ENCODE results near the gene RAPGEF3. TPM values are rescaled to one million over a fixed set of nuclear protein-coding genes. Genes with fewer than 3 reads are reported as not detected.

Gene RAPGEF3
- 0.04 and 1.0 TPM in 2 replicates for polyA plus RNA-seq

DNA sequence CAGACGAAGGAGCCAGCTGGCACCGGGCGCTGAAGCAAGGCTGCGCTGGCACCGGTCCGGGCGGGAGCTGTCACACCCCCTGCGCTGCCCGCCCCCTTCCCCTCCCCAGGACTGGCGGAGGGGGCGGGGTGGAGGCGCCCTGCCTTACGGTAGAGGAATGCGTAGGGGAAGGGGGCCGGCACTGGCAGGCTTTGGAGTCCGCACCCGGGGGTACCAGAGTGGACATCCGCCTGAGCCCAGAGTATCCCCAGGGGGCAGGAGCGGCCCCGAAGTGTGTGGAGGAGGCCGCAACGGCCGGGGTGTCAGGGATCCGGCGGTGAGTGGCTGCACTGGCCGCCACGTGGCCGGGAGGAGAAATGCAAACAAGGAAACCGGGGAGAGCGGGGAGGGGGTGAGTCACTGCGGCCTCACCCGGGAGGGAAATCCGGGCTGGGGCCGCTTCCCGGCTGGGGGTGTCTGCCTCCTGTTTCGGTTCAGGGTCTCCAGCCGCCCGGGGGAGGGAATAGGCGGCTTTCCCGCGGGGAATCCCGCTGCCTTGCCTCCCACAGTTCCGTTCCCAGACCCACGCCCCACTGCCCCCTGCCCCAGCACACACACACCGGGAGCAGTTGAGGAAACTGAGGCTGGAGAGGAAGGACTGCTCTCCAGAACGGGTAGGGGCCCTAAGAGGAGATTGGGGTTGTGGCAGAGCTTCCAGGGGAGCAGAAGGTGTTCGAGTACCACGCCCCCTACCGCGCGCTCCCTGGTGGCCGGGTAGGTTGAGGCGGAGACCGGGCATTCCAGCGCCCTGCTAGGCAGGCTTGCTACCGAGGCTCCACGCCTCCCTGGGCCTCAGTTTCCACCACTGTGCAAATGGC is at the start of gene RAPGEF3:
Gene RAPGEF3, minus strand, starts transcription at position 47 of the 857 bp plus-strand sequence. CDS start 324 bp downstream, outside the sequence.

GRCh38 chr12:47773062-47773857 is 14.6 kb upstream of the RAPGEF3 start, which contains the start of gene SLC48A1:
Gene SLC48A1 (plus strand): TSS chr12:47773238. CDS start chr12:47773305, 67 bp downstream.

GRCh38 chr12:47725091-47725772 is 33.4 kb downstream of the RAPGEF3 start, which contains the start of gene ENDOU:
Gene ENDOU (minus strand): TSS chr12:47725490. CDS start chr12:47725413, 77 bp downstream.

DNA sequence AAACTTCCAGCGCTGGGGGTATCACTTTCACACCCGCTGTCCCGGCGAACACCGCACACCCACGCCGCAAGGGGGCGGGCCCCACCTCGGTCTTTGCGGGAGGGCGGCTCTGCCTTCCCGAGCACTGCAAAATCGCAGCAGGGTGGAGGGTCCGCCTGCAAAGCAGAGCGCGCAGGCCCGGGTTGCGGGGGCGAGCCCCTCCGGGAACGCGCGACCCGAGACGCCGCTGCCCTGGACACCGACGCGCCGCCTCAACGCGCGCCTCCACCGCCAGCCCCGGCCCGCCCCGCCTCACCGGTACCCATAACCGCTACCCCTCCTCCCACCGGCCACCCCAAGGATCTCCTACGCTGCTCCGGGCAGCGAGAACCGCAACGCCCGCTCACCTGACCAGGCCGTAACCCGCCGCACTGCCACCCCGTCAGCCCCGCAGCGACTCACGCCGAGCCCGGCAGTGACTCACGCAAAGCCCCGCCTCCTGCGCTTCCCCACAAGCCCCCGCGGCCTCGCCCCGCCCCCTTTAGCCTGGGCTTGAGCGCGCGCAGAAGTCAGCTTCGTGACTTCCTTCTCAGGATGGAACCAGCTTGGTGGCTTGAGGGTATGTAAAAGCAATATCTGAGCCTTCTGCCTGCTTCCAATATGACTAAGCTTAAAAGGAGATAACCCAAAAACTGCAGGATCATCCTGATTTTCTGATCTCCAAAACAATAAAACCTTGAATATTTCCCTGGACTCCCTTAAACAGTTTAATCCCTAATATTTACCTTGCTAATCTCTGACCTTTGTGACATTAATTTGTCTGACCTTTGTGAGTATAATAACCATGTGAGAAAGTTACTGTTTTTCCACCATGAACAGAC is 52.9 kb downstream of the RAPGEF3 start, which contains the start of gene RPAP3:
Gene RPAP3, minus strand, starts transcription at position 465 of the 860 bp plus-strand sequence. CDS start 3,190 bp downstream, outside the sequence.

Other genes with a start within 250 kb of the RAPGEF3 start
- gene RPAP3, start 52.9 kb downstream of the RAPGEF3 start, polyA plus RNA-seq: 29.8 and 33.5 TPM in 2 replicates
- gene ENDOU, start 33.4 kb downstream of the RAPGEF3 start, polyA plus RNA-seq: not detected in 2 replicates
- 75.7 and 80.1 TPM in 2 replicates for gene SLC48A1, start 14.4 kb upstream of the RAPGEF3 start, polyA plus RNA-seq
- gene HDAC7, start 61.0 kb upstream of the RAPGEF3 start, polyA plus RNA-seq: 0.22 and 0.26 TPM in 2 replicates
- not detected in 2 replicates for gene VDR, start 146.1 kb upstream of the RAPGEF3 start, polyA plus RNA-seq
- gene TMEM106C, start 204.7 kb upstream of the RAPGEF3 start, polyA plus RNA-seq: 38.4 and 43.6 TPM in 2 replicates
- gene COL2A1, start 245.6 kb upstream of the RAPGEF3 start, polyA plus RNA-seq: not detected in 2 replicates

Measured in Purkinje cell (primary cell).